GM12891 (cell line): ENCODE measurements around the gene SMARCC1.

Source experiments
- POLR2A ChIP-seq: IDR thresholded peaks from 2 replicates; pipeline ENCODE4 v1.6.1; 2011; ENCODE audit warnings: low read depth, low read length, control low read depth
- POLR2AphosphoS5 ChIP-seq: IDR thresholded peaks from 2 replicates; pipeline ENCODE4 v1.6.1; 2011; ENCODE audit warnings: low read depth, low read length, control low read depth
- SPI1 ChIP-seq: IDR thresholded peaks from 2 replicates; pipeline ENCODE4 v1.6.1; 2011; ENCODE audit warnings: low read depth, low read length, control low read depth
- TAF1 ChIP-seq: IDR thresholded peaks from 2 replicates; pipeline ENCODE4 v1.6.1; 2011; ENCODE audit warnings: low read depth, low read length, control low read depth

DNA sequence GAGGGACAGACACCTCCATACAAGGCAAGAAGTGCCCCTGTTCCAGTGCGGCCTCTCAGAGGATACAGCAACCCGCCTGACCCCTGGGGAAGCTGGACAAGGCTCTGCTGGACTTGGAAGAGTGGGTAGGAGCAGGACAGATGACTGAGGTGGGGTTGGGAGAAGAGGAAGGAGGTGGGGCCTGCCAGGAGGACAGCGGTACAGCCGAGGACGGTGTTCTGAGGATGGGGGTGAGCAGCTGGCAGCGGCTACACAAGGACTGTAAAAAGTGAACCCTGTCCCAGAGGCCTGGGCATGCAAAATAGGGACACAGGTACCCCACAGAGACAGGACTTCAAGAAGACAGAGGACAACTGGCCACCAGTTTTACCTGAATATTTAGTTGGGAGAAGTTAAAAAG, 244.7 kb downstream of the SMARCC1 start:
- TF ChIP-seq POLR2A (no peak), SPI1 (no peak), POLR2AphosphoS5 (no peak), TAF1 (no peak)
